ENCODE results near the gene HSD17B10. TPM values are rescaled to one million over a fixed set of nuclear protein-coding genes. Genes with fewer than 3 reads are reported as not detected.

HSD17B10 gene
- total and polyA plus RNA-seq, 2 experiments from 2014 or later, result 78.9 to 121 TPM

- H3K79me2 ChIP-seq (replicated peaks; ENCODE audit: insufficient read depth), result no peaks in the 10 kb centered on the region
- Mint-ChIP-seq H3K9me3 (no peaks in the 10 kb centered on the region), H3K27me3 (ENCODE audit: insufficient read depth, low read depth, poor library complexity) (peaks cover 8% of the 10 kb centered on the region)
These were observed 4.7 kb upstream of the HSD17B10 start for GRCh38 chrX:53438832-53439230.

More at GRCh38 chrX:53438832-53439230, 4.7 kb upstream of the HSD17B10 start:
- H3K27me3 ChIP-seq (ENCODE audit: insufficient read depth), result peaks cover 21% of the 10 kb centered on the region
- H3F3A ChIP-seq (replicated peaks; ENCODE audit: low read depth), result no peaks in the 10 kb centered on the region
- no peaks in the 10 kb centered on the region for H3K9me2 ChIP-seq (ENCODE audit: insufficient read depth)
- H3K36me3 ChIP-seq (ENCODE audit: insufficient read depth), result no peaks in the 10 kb centered on the region
- peaks cover 6% of the 10 kb centered on the region; the same call in 1 of the 2 replicates for H3K4me1 ChIP-seq (ENCODE audit: insufficient read depth)
- Mint-ChIP-seq H3K4me1 (peaks cover 9% of the 10 kb centered on the region), H3K36me3 (ENCODE audit: low read depth) (no peaks in the 10 kb centered on the region), H3K27ac (no peak overlapping the region), H3K4me3 (no peak overlapping the region)
- no peak overlapping the region for H2AFZ ChIP-seq
- no peak overlapping the region for H3K4me3 ChIP-seq
- ATAC-seq (no peak), DNase-seq (ENCODE audit: low spot score) (no peak)
- no peak overlapping the region for H3K27ac ChIP-seq (ENCODE audit: low read depth)
- H3K4me2 ChIP-seq, result no peak overlapping the region
- H4K20me1 ChIP-seq (replicated peaks; ENCODE audit: insufficient read depth), result no peaks in the 10 kb centered on the region
- TF ChIP-seq REST (IDR thresholded peaks at IDR 0.05; ENCODE audit: unreplicated experiment) (no peak), EZH2phosphoT487 (IDR thresholded peaks at IDR 0.05; ENCODE audit: unreplicated experiment) (no peak), CREB1 (CRISPR knock-in tag; IDR thresholded peaks at IDR 0.05; ENCODE audit: low read depth) (no peak), EZH2 (IDR thresholded peaks at IDR 0.05; ENCODE audit: low read depth, unreplicated experiment) (no peak), STAT1 (IDR thresholded peaks at IDR 0.05; ENCODE audit: unreplicated experiment) (no peak), JUNB (IDR thresholded peaks at IDR 0.05; ENCODE audit: unreplicated experiment) (no peak), NANOG (IDR thresholded peaks at IDR 0.05; ENCODE audit: borderline replicate concordance) (no peak), ZNF331 (CRISPR knock-in tag; IDR thresholded peaks at IDR 0.05; ENCODE audit: low read depth) (no peak), ZNF114 (CRISPR knock-in tag; IDR thresholded peaks at IDR 0.05) (no peak), POLR2AphosphoS5 (IDR thresholded peaks at IDR 0.05; ENCODE audit: low read depth) (no peak)
- TF ChIP-seq, protein P1, sequence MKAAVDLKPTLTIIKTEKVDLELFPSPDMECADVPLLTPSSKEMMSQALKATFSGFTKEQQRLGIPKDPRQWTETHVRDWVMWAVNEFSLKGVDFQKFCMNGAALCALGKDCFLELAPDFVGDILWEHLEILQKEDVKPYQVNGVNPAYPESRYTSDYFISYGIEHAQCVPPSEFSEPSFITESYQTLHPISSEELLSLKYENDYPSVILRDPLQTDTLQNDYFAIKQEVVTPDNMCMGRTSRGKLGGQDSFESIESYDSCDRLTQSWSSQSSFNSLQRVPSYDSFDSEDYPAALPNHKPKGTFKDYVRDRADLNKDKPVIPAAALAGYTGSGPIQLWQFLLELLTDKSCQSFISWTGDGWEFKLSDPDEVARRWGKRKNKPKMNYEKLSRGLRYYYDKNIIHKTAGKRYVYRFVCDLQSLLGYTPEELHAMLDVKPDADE (IDR thresholded peaks at IDR 0.05), result no peak
- TF ChIP-seq, protein P2, sequence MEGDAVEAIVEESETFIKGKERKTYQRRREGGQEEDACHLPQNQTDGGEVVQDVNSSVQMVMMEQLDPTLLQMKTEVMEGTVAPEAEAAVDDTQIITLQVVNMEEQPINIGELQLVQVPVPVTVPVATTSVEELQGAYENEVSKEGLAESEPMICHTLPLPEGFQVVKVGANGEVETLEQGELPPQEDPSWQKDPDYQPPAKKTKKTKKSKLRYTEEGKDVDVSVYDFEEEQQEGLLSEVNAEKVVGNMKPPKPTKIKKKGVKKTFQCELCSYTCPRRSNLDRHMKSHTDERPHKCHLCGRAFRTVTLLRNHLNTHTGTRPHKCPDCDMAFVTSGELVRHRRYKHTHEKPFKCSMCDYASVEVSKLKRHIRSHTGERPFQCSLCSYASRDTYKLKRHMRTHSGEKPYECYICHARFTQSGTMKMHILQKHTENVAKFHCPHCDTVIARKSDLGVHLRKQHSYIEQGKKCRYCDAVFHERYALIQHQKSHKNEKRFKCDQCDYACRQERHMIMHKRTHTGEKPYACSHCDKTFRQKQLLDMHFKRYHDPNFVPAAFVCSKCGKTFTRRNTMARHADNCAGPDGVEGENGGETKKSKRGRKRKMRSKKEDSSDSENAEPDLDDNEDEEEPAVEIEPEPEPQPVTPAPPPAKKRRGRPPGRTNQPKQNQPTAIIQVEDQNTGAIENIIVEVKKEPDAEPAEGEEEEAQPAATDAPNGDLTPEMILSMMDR (conservative IDR thresholded peaks at IDR 0.05; ENCODE audit: low read depth in 2 of 2), result no peak
- TF ChIP-seq, protein P3, sequence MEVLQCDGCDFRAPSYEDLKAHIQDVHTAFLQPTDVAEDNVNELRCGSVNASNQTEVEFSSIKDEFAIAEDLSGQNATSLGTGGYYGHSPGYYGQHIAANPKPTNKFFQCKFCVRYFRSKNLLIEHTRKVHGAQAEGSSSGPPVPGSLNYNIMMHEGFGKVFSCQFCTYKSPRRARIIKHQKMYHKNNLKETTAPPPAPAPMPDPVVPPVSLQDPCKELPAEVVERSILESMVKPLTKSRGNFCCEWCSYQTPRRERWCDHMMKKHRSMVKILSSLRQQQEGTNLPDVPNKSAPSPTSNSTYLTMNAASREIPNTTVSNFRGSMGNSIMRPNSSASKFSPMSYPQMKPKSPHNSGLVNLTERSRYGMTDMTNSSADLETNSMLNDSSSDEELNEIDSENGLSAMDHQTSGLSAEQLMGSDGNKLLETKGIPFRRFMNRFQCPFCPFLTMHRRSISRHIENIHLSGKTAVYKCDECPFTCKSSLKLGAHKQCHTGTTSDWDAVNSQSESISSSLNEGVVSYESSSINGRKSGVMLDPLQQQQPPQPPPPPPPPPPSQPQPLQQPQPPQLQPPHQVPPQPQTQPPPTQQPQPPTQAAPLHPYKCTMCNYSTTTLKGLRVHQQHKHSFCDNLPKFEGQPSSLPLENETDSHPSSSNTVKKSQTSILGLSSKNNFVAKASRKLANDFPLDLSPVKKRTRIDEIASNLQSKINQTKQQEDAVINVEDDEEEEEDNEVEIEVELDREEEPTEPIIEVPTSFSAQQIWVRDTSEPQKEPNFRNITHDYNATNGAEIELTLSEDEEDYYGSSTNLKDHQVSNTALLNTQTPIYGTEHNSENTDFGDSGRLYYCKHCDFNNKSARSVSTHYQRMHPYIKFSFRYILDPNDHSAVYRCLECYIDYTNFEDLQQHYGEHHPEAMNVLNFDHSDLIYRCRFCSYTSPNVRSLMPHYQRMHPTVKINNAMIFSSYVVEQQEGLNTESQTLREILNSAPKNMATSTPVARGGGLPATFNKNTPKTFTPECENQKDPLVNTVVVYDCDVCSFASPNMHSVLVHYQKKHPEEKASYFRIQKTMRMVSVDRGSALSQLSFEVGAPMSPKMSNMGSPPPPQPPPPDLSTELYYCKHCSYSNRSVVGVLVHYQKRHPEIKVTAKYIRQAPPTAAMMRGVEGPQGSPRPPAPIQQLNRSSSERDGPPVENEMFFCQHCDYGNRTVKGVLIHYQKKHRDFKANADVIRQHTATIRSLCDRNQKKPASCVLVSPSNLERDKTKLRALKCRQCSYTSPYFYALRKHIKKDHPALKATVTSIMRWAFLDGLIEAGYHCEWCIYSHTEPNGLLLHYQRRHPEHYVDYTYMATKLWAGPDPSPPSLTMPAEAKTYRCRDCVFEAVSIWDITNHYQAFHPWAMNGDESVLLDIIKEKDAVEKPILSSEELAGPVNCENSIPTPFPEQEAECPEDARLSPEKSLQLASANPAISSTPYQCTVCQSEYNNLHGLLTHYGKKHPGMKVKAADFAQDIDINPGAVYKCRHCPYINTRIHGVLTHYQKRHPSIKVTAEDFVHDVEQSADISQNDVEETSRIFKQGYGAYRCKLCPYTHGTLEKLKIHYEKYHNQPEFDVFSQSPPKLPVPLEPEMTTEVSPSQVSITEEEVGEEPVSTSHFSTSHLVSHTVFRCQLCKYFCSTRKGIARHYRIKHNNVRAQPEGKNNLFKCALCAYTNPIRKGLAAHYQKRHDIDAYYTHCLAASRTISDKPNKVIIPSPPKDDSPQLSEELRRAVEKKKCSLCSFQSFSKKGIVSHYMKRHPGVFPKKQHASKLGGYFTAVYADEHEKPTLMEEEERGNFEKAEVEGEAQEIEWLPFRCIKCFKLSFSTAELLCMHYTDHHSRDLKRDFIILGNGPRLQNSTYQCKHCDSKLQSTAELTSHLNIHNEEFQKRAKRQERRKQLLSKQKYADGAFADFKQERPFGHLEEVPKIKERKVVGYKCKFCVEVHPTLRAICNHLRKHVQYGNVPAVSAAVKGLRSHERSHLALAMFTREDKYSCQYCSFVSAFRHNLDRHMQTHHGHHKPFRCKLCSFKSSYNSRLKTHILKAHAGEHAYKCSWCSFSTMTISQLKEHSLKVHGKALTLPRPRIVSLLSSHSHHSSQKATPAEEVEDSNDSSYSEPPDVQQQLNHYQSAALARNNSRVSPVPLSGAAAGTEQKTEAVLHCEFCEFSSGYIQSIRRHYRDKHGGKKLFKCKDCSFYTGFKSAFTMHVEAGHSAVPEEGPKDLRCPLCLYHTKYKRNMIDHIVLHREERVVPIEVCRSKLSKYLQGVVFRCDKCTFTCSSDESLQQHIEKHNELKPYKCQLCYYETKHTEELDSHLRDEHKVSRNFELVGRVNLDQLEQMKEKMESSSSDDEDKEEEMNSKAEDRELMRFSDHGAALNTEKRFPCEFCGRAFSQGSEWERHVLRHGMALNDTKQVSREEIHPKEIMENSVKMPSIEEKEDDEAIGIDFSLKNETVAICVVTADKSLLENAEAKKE (CRISPR knock-in tag; IDR thresholded peaks at IDR 0.05), result no peak

All from GM23338 (cell line).